RCC 7860 (cell line): Measurements from ENCODE around the gene SLC4A1.
A peak's percentile ranks its signal among the peaks of the same experiment; 100 is the strongest.

ENCODE experiments used
- DNase-seq: peaks from one replicate; pipeline ENCODE4 v3.0.0-alpha.2; 2015; ENCODE audit warnings: low spot score
- FAIRE-seq: peaks from 2 replicates; lab custom pipeline; 2012; peaks lifted over from hg19 to GRCh38; lab: Jason Lieb, UNC

Gene SLC4A1

DNA sequence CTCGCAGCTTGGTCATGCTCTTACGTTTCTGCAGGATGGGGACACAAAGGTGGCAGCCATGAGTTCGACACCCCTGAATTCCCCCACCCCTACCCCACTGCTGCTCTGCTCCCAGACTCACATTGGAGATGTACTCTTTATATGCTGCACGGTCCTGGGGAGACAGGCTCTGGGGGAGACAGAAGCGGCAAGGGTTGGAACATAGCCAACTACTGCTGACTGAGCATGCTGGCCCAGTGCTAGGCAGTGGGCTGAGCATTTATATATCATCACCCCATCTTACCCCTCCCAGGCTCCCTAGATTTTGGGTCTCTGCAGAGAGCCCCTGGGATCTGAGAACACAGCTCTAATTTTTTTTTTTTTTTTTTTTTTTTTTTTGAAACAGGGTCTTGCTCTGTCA is 60.2 kb downstream of the SLC4A1 start:
- FAIRE-seq (no peak), DNase-seq (no peak)

GRCh38 chr17:44207319-44207718 is 60.6 kb downstream of the SLC4A1 start:
- DNase-seq (no peak), FAIRE-seq (no peak)

DNA sequence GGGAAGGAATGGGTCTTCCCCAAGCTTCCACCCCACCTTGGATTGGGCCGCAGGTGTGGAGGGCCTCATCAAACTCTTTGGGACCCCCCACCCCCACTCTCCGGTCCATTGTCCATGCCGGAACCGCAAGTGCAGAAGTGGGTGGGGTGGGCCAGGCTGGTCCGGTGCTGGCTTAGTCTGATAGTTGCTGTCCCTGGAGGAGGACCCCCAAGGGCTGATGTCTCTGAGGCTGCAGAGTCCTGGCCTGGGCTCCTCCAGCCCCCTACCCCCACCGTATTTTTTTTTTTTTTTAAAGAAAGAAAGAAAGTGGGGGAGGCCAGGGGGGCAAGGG is 61.1 kb downstream of the SLC4A1 start:
- DNase-seq (no peak), FAIRE-seq (no peak)

- no peak for FAIRE-seq
- no peak for DNase-seq
Observed at GRCh38 chr17:44205962-44206824, 61.7 kb downstream of the SLC4A1 start.

GRCh38 chr17:44204441-44204882 is 63.5 kb downstream of the SLC4A1 start:
- DNase-seq (peak; percentile 12), FAIRE-seq (no peak)

GRCh38 chr17:44203731-44204440 is 64.0 kb downstream of the SLC4A1 start:
- no peak for FAIRE-seq
- DNase-seq: peak; percentile 11

GRCh38 chr17:44202756-44203155 is 65.2 kb downstream of the SLC4A1 start:
- FAIRE-seq (no peak), DNase-seq (no peak)

DNA sequence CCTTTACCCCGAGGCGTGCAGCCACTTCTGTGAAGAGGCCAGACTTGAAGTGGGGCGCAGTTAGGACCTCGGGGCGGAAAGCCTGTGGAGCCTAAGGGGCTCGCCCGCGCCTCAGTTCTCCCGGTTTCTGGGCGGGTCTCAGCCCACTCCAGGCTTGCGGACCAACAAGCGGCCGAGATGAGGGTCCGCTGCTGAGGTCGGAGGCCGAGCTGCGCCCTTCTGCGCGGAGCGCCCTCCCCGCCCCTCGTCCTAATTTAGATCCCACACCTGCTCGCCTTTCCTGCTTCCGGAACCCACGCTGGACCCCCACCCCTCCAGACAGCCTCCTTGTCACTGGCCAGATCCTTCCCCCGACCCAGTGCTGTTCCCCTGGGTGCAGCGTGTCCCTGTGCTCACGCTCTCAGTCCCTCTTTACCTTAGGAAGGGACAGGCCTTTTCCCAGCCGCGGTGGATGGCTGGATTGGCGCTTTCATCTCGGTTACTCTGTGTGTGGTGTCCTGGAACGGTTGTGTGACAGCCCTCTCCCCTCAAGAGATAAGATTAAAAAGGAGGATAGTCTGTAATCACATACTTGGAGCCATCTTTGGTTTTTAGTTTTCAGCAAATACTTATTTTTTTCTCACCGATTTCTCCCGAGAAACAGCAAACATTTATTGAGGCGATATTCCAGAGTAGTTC is 67.3 kb downstream of the SLC4A1 start:
- FAIRE-seq: no peak

GRCh38 chr17:44199553-44200477 is 68.1 kb downstream of the SLC4A1 start, which contains the start of gene ATXN7L3:
Gene ATXN7L3, minus strand, starts transcription at chr17:44199884. Its CDS starts 1,814 bp downstream, at chr17:44198070.
- FAIRE-seq (no peak), DNase-seq (peak; percentile 91)

More for the DNA sequence above, 67.3 kb downstream of the SLC4A1 start:
- DNase-seq: no peak

GRCh38 chr17:44198721-44199552 is 69.0 kb downstream of the SLC4A1 start:
- no peak for FAIRE-seq
- DNase-seq: peak; percentile 12
